ENCODE measurements around the gene TMEM238L. TPM values are rescaled to one million over a fixed set of nuclear protein-coding genes. Genes with fewer than 3 reads are reported as not detected.

TMEM238L gene
- total and polyA plus RNA-seq, 2 donors (not counting 1 experiment from before 2014, with no cell fraction given) = not detected

DNA sequence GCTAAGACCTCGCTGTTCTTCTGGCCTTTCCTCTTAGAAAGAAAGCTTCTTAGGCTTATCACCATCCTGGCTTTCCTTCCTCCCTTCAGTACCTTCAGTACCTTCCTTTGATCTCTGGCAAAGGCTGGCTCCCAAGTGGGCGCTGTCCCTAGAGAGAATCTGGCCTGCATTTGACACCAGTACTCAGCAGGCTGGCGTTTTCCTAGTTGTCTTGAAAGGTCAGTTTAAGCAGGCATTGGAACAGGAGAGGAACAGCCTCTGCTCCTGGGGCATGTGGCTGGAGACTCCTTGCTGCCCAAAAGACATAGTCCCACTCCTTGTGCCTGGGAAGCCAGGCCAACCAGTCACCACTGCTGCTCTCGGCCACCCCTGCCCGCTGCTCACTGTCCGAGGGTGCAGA, 34.1 kb downstream of the TMEM238L start:
- Histone ChIP-seq H3K4me2 (ENCODE audit: extremely low read depth, insufficient read depth, low read length) (no peak overlapping the region), H3K36me3 (ENCODE audit: control insufficient read depth, insufficient read depth, low read length) (no peaks in the 10 kb centered on the region), H3K27me3 (ENCODE audit: control insufficient read depth, insufficient read depth, low read length) (no peaks in the 10 kb centered on the region), H3K4me3 (replicated peaks in 1 of 4; ENCODE audit: control extremely low read depth in 1 of 4, insufficient read depth in 1 of 4, low read depth in 3 of 4, low read length in 4 of 4) (no peak overlapping the region), H3K9me3 (ENCODE audit: control insufficient read depth, insufficient read depth, low read depth, low read length) (no peaks in the 10 kb centered on the region), H3K9ac (ENCODE audit: insufficient read depth, low read length) (no peak overlapping the region), H3K79me2 (ENCODE audit: control insufficient read depth, insufficient read depth, low read length) (no peaks in the 10 kb centered on the region), H4K20me1 (ENCODE audit: control insufficient read depth, extremely low read depth, insufficient read depth, low read length) (no peaks in the 10 kb centered on the region), H3K27ac (ENCODE audit: insufficient read depth, low read length) (no peak overlapping the region), H3K4me1 (ENCODE audit: control insufficient read depth, extremely low read depth, insufficient read depth, low read length) (no peaks in the 10 kb centered on the region), H2AFZ (ENCODE audit: low read length) (no peak overlapping the region)
- TF ChIP-seq, protein P1, sequence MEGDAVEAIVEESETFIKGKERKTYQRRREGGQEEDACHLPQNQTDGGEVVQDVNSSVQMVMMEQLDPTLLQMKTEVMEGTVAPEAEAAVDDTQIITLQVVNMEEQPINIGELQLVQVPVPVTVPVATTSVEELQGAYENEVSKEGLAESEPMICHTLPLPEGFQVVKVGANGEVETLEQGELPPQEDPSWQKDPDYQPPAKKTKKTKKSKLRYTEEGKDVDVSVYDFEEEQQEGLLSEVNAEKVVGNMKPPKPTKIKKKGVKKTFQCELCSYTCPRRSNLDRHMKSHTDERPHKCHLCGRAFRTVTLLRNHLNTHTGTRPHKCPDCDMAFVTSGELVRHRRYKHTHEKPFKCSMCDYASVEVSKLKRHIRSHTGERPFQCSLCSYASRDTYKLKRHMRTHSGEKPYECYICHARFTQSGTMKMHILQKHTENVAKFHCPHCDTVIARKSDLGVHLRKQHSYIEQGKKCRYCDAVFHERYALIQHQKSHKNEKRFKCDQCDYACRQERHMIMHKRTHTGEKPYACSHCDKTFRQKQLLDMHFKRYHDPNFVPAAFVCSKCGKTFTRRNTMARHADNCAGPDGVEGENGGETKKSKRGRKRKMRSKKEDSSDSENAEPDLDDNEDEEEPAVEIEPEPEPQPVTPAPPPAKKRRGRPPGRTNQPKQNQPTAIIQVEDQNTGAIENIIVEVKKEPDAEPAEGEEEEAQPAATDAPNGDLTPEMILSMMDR (conservative IDR thresholded peaks at IDR 0.05 in 1 of 2, IDR thresholded peaks at IDR 0.05 in 1 of 2; ENCODE audit: low read depth in 1 of 2, low read length in 2 of 2) = no peak
- no peak for TF ChIP-seq EZH2 (IDR thresholded peaks at IDR 0.05; ENCODE audit: low read length, missing control alignments)
- DNase-seq (ENCODE audit: low read depth in 2 of 2) = no peak

DNA sequence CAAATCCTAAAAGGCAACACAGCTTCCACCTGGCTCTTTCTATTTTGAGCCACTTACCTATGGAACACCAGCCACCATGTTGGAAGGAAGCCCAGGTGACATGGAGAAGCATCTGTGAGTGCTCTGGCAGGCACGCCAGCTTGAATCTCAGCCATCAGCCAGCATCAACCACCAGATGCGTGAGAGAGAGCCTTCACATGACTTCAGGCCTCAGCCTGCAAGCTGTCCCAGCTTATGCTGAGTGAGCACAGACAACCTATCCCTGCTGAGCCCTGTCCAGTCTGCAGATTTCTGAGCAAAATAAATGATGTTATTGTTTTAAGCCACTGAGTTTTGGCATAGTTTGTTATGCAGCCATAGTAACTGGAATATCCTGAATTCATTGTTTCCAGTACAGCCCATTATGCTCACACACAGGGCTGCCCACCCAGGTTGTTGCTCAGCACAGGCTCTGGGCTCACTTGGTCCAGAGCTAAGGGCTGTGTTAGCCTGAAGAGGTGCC, 35.1 kb downstream of the TMEM238L start:
- H3K79me2 ChIP-seq (ENCODE audit: control insufficient read depth, insufficient read depth, low read length) = no peaks in the 10 kb centered on the region
- H3K4me3 ChIP-seq (replicated peaks in 1 of 4; ENCODE audit: control extremely low read depth in 1 of 4, insufficient read depth in 1 of 4, low read depth in 3 of 4, low read length in 4 of 4) = no peak overlapping the region
- H4K20me1 ChIP-seq (ENCODE audit: control insufficient read depth, extremely low read depth, insufficient read depth, low read length) = no peaks in the 10 kb centered on the region
- TF ChIP-seq, protein P1 (conservative IDR thresholded peaks at IDR 0.05 in 1 of 2, IDR thresholded peaks at IDR 0.05 in 1 of 2; ENCODE audit: low read depth in 1 of 2, low read length in 2 of 2) = no peak
- no peak for TF ChIP-seq EZH2 (IDR thresholded peaks at IDR 0.05; ENCODE audit: low read length, missing control alignments)
- H3K27ac ChIP-seq (ENCODE audit: insufficient read depth, low read length) = no peak overlapping the region
- no peak overlapping the region for H2AFZ ChIP-seq (ENCODE audit: low read length)
- no peak for DNase-seq (ENCODE audit: low read depth in 2 of 2)
- no peak overlapping the region for H3K9ac ChIP-seq (ENCODE audit: insufficient read depth, low read length)
- no peaks in the 10 kb centered on the region for H3K9me3 ChIP-seq (ENCODE audit: control insufficient read depth, insufficient read depth, low read depth, low read length)
- no peaks in the 10 kb centered on the region for H3K36me3 ChIP-seq (ENCODE audit: control insufficient read depth, insufficient read depth, low read length)
- H3K27me3 ChIP-seq (ENCODE audit: control insufficient read depth, insufficient read depth, low read length) = no peaks in the 10 kb centered on the region
- no peak overlapping the region for H3K4me2 ChIP-seq (ENCODE audit: extremely low read depth, insufficient read depth, low read length)
- H3K4me1 ChIP-seq (ENCODE audit: control insufficient read depth, extremely low read depth, insufficient read depth, low read length) = no peaks in the 10 kb centered on the region

DNA sequence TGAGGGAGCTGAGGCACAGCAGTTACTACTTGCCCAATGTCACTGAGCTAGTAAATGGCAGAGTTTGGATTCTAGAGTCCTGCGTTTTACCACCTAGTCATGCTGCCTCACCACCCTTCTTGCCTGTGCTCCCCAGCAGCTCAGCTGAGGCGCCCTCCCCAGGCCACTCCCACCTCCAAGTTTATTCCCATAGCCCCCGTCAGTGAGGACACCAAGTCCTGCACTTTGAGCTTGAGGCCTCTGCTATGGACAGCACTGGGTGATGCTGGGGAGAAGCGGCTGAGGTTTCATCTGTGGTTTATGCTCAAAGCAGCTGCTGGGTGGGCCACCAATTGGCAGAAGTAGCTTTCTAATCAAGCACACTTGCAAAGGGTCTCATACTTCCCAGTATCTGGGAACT, 36.7 kb downstream of the TMEM238L start:
- Histone ChIP-seq H3K4me1 (ENCODE audit: control insufficient read depth, extremely low read depth, insufficient read depth, low read length) (no peaks in the 10 kb centered on the region), H3K36me3 (ENCODE audit: control insufficient read depth, insufficient read depth, low read length) (no peaks in the 10 kb centered on the region), H3K27me3 (ENCODE audit: control insufficient read depth, insufficient read depth, low read length) (no peaks in the 10 kb centered on the region), H3K27ac (ENCODE audit: insufficient read depth, low read length) (no peak overlapping the region), H3K4me2 (ENCODE audit: extremely low read depth, insufficient read depth, low read length) (no peak overlapping the region), H3K9ac (ENCODE audit: insufficient read depth, low read length) (no peak overlapping the region), H4K20me1 (ENCODE audit: control insufficient read depth, extremely low read depth, insufficient read depth, low read length) (no peaks in the 10 kb centered on the region), H2AFZ (ENCODE audit: low read length) (no peak overlapping the region), H3K4me3 (replicated peaks in 1 of 4; ENCODE audit: control extremely low read depth in 1 of 4, insufficient read depth in 1 of 4, low read depth in 3 of 4, low read length in 4 of 4) (no peak overlapping the region), H3K79me2 (ENCODE audit: control insufficient read depth, insufficient read depth, low read length) (no peaks in the 10 kb centered on the region), H3K9me3 (ENCODE audit: control insufficient read depth, insufficient read depth, low read depth, low read length) (no peaks in the 10 kb centered on the region)
- TF ChIP-seq, protein P1 (conservative IDR thresholded peaks at IDR 0.05 in 1 of 2, IDR thresholded peaks at IDR 0.05 in 1 of 2; ENCODE audit: low read depth in 1 of 2, low read length in 2 of 2) = no peak
- no peak for DNase-seq (ENCODE audit: low read depth in 2 of 2)

Measured in fibroblast of lung (primary cell).